ENCODE results near the gene MED23. TPM values are rescaled to one million over a fixed set of nuclear protein-coding genes. Genes with fewer than 3 reads are reported as not detected.

Gene MED23
- total RNA-seq, 2 donors from 2014 or later, result 48.5 to 60.4 TPM

GRCh38 chr6:131635384-131636340, 7.6 kb upstream of the MED23 start:
- Mint-ChIP-seq H3K4me3 (no peak overlapping the region), H3K27me3 (no peaks in the 10 kb centered on the region), H3K36me3 (ENCODE audit: low read depth) (peaks cover 4% of the 10 kb centered on the region), H3K4me1 (peaks cover 4% of the 10 kb centered on the region), H3K27ac (no peak overlapping the region)
- H3K9me3 ChIP-seq (ENCODE audit: control insufficient read depth, low read length, poor library complexity, severe bottlenecking), result no peaks in the 10 kb centered on the region
- DNase-seq (no peak), ATAC-seq (no peak)

GRCh38 chr6:131631625-131632289, 3.7 kb upstream of the MED23 start:
- DNase-seq, result no peak

GRCh38 chr6:131629651-131630050, 1.6 kb upstream of the MED23 start:
- peak overlapping the region; percentile 49 for H3K4me3 Mint-ChIP-seq
- DNase-seq (no peak), ATAC-seq (no peak)
- H3K9me3 ChIP-seq (ENCODE audit: control insufficient read depth, low read length, poor library complexity, severe bottlenecking), result no peaks in the 10 kb centered on the region
- H3K36me3 Mint-ChIP-seq (ENCODE audit: low read depth), result peaks cover 3% of the 10 kb centered on the region
- H3K27ac Mint-ChIP-seq, result peak overlapping the region; percentile 98
- no peaks in the 10 kb centered on the region for H3K27me3 Mint-ChIP-seq
- H3K4me1 Mint-ChIP-seq, result peaks cover 23% of the 10 kb centered on the region

More at GRCh38 chr6:131631625-131632289, 3.7 kb upstream of the MED23 start:
- no peaks in the 10 kb centered on the region for H3K27me3 Mint-ChIP-seq
- peaks cover 3% of the 10 kb centered on the region for H3K36me3 Mint-ChIP-seq (ENCODE audit: low read depth)
- peak overlapping the region; percentile 32 for H3K27ac Mint-ChIP-seq
- H3K4me3 Mint-ChIP-seq, result no peak overlapping the region
- no peaks in the 10 kb centered on the region for H3K9me3 ChIP-seq (ENCODE audit: control insufficient read depth, low read length, poor library complexity, severe bottlenecking)
- H3K4me1 Mint-ChIP-seq, result peaks cover 20% of the 10 kb centered on the region
- ATAC-seq, result no peak

GRCh38 chr6:131628726-131629125, 684 bp upstream of the MED23 start:
- Mint-ChIP-seq H3K27ac (peak overlapping the region; percentile 98), H3K4me1 (peaks cover 23% of the 10 kb centered on the region), H3K4me3 (peak overlapping the region; percentile 99), H3K27me3 (no peaks in the 10 kb centered on the region), H3K36me3 (ENCODE audit: low read depth) (peaks cover 3% of the 10 kb centered on the region)
- DNase-seq (no peak), ATAC-seq (no peak)
- no peaks in the 10 kb centered on the region for H3K9me3 ChIP-seq (ENCODE audit: control insufficient read depth, low read length, poor library complexity, severe bottlenecking)

GRCh38 chr6:131615275-131615674, 12.8 kb downstream of the MED23 start:
- H3K4me1 Mint-ChIP-seq, result no peaks in the 10 kb centered on the region
- no peak overlapping the region for H3K4me3 Mint-ChIP-seq
- no peaks in the 10 kb centered on the region for H3K9me3 ChIP-seq (ENCODE audit: control insufficient read depth, low read length, poor library complexity, severe bottlenecking)
- no peaks in the 10 kb centered on the region for H3K27me3 Mint-ChIP-seq
- H3K27ac Mint-ChIP-seq, result no peak overlapping the region
- ATAC-seq (no peak), DNase-seq (no peak)
- peaks cover 6% of the 10 kb centered on the region for H3K36me3 Mint-ChIP-seq (ENCODE audit: low read depth)

- H3K9me3 ChIP-seq (ENCODE audit: control insufficient read depth, low read length, poor library complexity, severe bottlenecking), result no peaks in the 10 kb centered on the region
- ATAC-seq (no peak), DNase-seq (no peak)
- H3K4me3 Mint-ChIP-seq, result no peak overlapping the region
- no peaks in the 10 kb centered on the region for H3K27me3 Mint-ChIP-seq
- peaks cover 4% of the 10 kb centered on the region for H3K4me1 Mint-ChIP-seq
- peaks cover 11% of the 10 kb centered on the region for H3K36me3 Mint-ChIP-seq (ENCODE audit: low read depth)
- no peak overlapping the region for H3K27ac Mint-ChIP-seq
These were observed 14.6 kb downstream of the MED23 start for GRCh38 chr6:131613296-131613925.

- no peaks in the 10 kb centered on the region for H3K9me3 ChIP-seq (ENCODE audit: control insufficient read depth, low read length, poor library complexity, severe bottlenecking)
- DNase-seq (no peak), ATAC-seq (no peak)
- no peak overlapping the region for H3K4me3 Mint-ChIP-seq
- H3K4me1 Mint-ChIP-seq, result no peaks in the 10 kb centered on the region
- H3K27ac Mint-ChIP-seq, result no peak overlapping the region
- no peaks in the 10 kb centered on the region for H3K27me3 Mint-ChIP-seq
- H3K36me3 Mint-ChIP-seq (ENCODE audit: low read depth), result peaks cover 4% of the 10 kb centered on the region
These were observed 25.2 kb downstream of the MED23 start for GRCh38 chr6:131602781-131603312.

- Mint-ChIP-seq H3K27me3 (no peaks in the 10 kb centered on the region), H3K4me1 (no peaks in the 10 kb centered on the region), H3K27ac (no peak overlapping the region), H3K4me3 (no peak overlapping the region), H3K36me3 (ENCODE audit: low read depth) (peaks cover 4% of the 10 kb centered on the region)
- no peak for ATAC-seq
- no peak for DNase-seq
- H3K9me3 ChIP-seq (ENCODE audit: control insufficient read depth, low read length, poor library complexity, severe bottlenecking), result no peaks in the 10 kb centered on the region
These were observed 27.3 kb downstream of the MED23 start for GRCh38 chr6:131600716-131601115.

GRCh38 chr6:131597446-131597845, 30.6 kb downstream of the MED23 start:
- H3K36me3 Mint-ChIP-seq (ENCODE audit: low read depth), result peaks cover 10% of the 10 kb centered on the region
- ATAC-seq (no peak), DNase-seq (no peak)
- no peaks in the 10 kb centered on the region for H3K27me3 Mint-ChIP-seq
- H3K4me3 Mint-ChIP-seq, result no peak overlapping the region
- H3K27ac Mint-ChIP-seq, result no peak overlapping the region
- H3K9me3 ChIP-seq (ENCODE audit: control insufficient read depth, low read length, poor library complexity, severe bottlenecking), result no peaks in the 10 kb centered on the region
- peaks cover 4% of the 10 kb centered on the region for H3K4me1 Mint-ChIP-seq

- H3K27me3 Mint-ChIP-seq, result no peaks in the 10 kb centered on the region
- no peak overlapping the region for H3K27ac Mint-ChIP-seq
- H3K4me3 Mint-ChIP-seq, result no peak overlapping the region
- no peak for ATAC-seq
- peaks cover 6% of the 10 kb centered on the region for H3K4me1 Mint-ChIP-seq
- peaks cover 15% of the 10 kb centered on the region for H3K36me3 Mint-ChIP-seq (ENCODE audit: low read depth)
- DNase-seq, result no peak
- no peaks in the 10 kb centered on the region for H3K9me3 ChIP-seq (ENCODE audit: control insufficient read depth, low read length, poor library complexity, severe bottlenecking)
These were observed 34.0 kb downstream of the MED23 start for GRCh38 chr6:131594074-131594473.

GRCh38 chr6:131592935-131593334, 35.1 kb downstream of the MED23 start:
- H3K9me3 ChIP-seq (ENCODE audit: control insufficient read depth, low read length, poor library complexity, severe bottlenecking), result no peaks in the 10 kb centered on the region
- peaks cover 6% of the 10 kb centered on the region for H3K4me1 Mint-ChIP-seq
- H3K27me3 Mint-ChIP-seq, result no peaks in the 10 kb centered on the region
- DNase-seq (no peak), ATAC-seq (no peak)
- H3K4me3 Mint-ChIP-seq, result no peak overlapping the region
- peaks cover 16% of the 10 kb centered on the region for H3K36me3 Mint-ChIP-seq (ENCODE audit: low read depth)
- no peak overlapping the region for H3K27ac Mint-ChIP-seq

- DNase-seq, result no peak
- no peaks in the 10 kb centered on the region for H3K9me3 ChIP-seq (ENCODE audit: control insufficient read depth, low read length, poor library complexity, severe bottlenecking)
- no peak overlapping the region for H3K27ac Mint-ChIP-seq
- no peak overlapping the region for H3K4me3 Mint-ChIP-seq
- peaks cover 2% of the 10 kb centered on the region for H3K4me1 Mint-ChIP-seq
- ATAC-seq, result no peak
- peaks cover 9% of the 10 kb centered on the region for H3K36me3 Mint-ChIP-seq (ENCODE audit: low read depth)
- H3K27me3 Mint-ChIP-seq, result no peaks in the 10 kb centered on the region
These were observed 39.4 kb downstream of the MED23 start for GRCh38 chr6:131588643-131589042.

- DNase-seq (no peak), ATAC-seq (no peak)
- Mint-ChIP-seq H3K4me1 (peaks cover 2% of the 10 kb centered on the region), H3K4me3 (no peak overlapping the region), H3K27me3 (no peaks in the 10 kb centered on the region), H3K27ac (no peak overlapping the region), H3K36me3 (ENCODE audit: low read depth) (peaks cover 9% of the 10 kb centered on the region)
- H3K9me3 ChIP-seq (ENCODE audit: control insufficient read depth, low read length, poor library complexity, severe bottlenecking), result no peaks in the 10 kb centered on the region
These were observed 40.1 kb downstream of the MED23 start for GRCh38 chr6:131587909-131588308.

Data from T-helper 17 cell (primary cell).